Measurements from ENCODE around the gene APOLD1.

DNA sequence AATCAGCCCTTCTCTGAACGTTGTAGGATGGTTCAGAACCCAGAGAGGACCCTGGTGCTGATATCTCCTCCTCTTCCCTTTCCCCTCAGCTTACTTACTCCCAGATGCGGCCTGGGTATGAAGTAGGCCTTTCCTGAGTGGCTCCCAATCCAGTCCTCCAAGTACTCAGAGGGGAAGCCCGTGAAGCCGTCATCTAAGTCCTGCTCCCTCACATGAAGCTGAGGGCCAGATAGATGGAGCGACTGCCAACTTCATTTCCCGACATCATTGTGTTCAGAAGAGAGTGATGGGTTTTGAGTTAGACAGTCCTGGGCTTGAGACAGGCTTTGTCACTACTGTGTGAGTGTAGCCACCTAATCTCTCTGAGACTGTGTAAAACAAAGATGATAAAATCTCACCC lies 2.7 kb downstream of the APOLD1 start:
- TF ChIP-seq, protein P1, sequence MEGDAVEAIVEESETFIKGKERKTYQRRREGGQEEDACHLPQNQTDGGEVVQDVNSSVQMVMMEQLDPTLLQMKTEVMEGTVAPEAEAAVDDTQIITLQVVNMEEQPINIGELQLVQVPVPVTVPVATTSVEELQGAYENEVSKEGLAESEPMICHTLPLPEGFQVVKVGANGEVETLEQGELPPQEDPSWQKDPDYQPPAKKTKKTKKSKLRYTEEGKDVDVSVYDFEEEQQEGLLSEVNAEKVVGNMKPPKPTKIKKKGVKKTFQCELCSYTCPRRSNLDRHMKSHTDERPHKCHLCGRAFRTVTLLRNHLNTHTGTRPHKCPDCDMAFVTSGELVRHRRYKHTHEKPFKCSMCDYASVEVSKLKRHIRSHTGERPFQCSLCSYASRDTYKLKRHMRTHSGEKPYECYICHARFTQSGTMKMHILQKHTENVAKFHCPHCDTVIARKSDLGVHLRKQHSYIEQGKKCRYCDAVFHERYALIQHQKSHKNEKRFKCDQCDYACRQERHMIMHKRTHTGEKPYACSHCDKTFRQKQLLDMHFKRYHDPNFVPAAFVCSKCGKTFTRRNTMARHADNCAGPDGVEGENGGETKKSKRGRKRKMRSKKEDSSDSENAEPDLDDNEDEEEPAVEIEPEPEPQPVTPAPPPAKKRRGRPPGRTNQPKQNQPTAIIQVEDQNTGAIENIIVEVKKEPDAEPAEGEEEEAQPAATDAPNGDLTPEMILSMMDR (IDR thresholded peaks at IDR 0.05), result no peak
- TF ChIP-seq EZH2 (IDR thresholded peaks at IDR 0.05), result no peak
- no peak for TF ChIP-seq EZH2phosphoT487 (IDR thresholded peaks at IDR 0.05)
